Fibroblast of skin of left quadriceps (primary cell): Measurements from ENCODE around the gene KYNU.
"Not testable (repeated sequence)": the region's sequence is repeated elsewhere in the genome, so short reads cannot be mapped to it uniquely, and the experiment has no call there.

Source experiments
- DNase-seq, 2 experiments: peaks; one replicate each; pipeline ENCODE4 v3.0.0-alpha.2; 2013; ENCODE audit warnings: low read depth in 2 of 2

Gene KYNU

DNA sequence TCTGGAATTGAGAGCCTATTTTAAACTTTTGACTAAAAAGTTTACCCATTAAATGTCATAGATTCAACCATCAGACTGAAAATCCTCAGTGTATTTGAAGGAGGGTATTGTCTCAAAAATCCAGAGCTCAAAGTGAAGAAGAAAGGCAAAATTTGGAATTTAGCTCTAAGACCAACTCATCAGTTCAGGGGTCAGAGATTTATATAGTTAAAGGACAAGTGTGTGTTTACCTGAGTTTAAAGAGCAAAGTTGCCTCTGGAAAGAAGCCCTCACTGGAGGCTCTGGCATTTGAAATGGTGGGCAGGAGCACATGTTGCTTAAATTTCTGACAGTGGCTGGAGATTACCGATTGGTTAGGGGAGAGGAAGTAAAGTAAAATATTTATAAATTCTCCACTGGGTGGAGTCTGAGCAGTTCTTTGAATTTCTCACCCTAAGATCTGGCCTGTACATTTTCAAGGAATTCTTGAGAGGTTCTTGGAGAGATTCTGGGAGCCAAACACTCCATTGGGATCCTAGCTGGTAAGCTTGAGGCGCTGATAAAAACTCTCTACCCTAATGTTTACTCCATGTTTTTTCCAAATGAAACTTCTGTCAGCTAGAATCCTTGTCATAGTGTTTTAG lies at the start of gene KYNU:
Gene KYNU (plus strand): TSS at position 449 of the 623 bp plus-strand sequence. CDS start 7,704 bp downstream, outside the sequence.
- DNase-seq, result no peak

DNA sequence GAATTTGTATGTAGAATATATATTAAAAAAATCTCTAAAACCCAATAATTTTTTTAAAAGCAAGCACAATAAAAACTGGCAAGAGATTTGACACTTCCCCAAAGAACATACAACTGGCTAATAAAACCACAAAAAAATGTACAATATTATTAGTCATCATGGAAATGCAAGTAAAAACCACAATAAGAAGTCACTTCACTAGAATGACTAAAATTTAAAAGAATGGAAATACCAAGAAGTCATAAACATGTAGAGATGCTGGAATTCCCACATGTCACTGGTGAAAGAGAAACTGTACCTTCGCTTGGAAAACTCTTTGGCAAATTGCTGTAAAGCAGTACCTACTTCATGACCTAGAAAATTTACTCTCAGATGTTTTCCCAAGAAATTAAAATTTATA lies 43.4 kb upstream of the KYNU start:
- DNase-seq, result peak; percentile 28 to 32

DNA sequence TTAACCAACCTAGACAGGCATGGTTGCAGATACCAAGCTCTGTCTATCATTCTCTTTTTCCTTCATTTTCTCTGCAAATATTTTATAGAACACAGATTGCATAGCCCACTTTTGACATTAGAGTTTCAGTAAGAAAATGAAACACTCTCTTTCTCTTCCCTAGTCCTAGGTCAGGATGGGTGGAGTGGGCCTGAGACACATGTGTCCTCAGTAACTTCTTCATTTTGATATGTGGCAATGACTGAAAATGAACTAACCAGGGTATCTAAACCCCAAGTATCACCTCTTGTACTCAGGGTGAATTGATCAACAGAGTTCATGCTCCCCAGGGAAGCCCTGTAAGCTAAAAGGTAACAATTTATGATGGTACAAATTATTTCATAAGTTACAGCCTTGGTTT lies 37.0 kb upstream of the KYNU start:
- no peak for DNase-seq

DNA sequence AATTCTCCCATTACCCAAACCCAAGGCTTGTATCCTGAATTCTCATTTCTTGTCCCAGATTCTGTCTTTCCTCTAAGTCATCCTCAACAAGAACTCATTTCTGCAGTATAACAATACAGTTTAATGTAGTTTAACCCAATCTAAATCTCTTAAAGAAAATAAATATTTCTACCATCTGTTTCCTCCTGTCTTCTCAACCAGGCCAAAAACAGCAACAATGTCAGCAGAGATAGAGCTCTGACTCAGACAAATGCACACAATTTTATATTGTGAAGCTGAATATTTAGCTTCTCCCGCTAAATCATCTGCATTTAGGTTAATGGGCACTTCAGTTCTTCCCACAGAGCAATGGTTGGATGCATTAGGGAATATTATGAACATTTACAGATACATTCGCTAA lies 35.7 kb upstream of the KYNU start:
- DNase-seq, result no peak

DNA sequence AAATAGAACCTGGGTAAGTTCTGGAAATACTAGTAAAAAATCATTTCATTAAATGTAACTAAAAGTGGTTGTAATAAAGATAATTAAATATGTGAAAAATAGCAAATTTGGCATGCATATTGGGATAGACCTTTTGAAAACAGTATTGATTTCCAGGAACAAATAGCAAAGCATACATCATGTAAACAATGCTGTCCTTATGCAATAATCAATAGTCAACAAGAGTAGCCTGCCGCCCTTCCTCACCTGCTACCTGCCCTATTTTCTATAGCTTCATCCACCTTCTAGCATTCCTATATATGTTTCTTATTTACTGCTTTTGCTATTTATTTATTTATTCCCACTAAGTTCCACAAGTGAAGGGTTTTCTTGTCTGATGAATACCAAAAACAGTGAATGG lies 35.1 kb upstream of the KYNU start:
- no peak for DNase-seq

DNA sequence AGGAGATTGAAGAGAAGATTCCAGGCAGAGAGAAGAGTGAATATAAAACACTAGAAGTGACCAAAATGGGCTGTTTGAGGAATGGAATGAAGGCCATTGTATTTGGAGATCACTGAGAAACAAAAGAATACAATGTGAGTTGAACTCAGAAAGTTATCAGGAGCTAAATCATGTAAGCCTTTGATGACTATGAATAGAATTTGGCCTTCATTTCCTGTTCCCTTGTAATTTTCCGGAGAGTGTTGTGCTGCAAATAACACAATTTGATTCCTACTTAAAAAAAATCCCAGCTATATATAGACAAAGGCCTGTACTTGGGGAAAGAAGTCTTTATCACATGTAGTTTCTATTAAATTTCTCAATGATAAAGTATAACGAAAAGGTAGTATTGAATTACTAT lies 33.7 kb upstream of the KYNU start:
- no peak for DNase-seq

DNA sequence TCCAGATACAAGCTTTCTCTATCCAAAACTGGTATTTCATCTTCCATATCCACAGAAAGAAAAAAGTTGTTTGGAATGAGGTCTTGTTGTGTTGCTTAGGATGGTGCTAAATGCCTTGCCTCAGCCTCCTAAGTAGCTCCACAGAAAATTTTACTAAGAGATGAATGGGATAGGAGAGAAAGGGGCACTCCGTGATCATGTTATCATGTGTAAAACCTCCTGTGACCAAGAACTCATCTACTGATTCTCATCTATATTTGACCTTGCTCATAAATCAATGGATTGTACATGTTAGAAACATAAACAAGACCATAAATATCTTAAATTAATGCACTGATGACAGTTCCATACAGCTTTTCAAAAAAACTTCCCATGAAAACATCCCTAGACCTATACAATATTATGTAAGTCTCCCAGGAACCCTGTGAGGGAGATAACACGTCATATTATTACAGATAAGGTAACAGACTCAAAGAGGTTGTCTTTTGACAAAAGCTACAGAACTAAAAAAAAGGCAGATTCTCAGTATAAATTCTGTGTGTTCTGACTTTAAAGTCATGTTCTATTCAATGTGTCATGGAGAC lies 29.3 kb upstream of the KYNU start:
- no peak for DNase-seq

DNA sequence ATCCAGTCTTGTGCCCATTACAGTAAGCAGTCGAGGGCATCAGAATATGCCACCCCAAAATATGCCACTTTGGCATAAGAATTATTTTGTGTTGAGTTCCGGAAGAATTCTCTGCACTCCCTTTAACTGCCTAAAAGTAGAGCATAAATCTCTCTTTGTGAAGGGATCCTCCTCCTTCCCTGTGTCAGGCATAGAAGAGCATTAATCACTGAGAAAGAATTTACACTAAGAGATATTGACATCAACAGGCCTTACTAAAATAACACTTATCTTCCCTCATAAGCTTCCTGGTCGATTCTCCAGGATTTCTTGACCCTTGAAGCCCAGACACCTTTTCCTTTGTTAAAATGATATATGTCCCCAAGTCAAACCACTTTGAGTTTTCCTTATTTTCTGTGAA lies 27.6 kb upstream of the KYNU start:
- DNase-seq, result no peak

DNA sequence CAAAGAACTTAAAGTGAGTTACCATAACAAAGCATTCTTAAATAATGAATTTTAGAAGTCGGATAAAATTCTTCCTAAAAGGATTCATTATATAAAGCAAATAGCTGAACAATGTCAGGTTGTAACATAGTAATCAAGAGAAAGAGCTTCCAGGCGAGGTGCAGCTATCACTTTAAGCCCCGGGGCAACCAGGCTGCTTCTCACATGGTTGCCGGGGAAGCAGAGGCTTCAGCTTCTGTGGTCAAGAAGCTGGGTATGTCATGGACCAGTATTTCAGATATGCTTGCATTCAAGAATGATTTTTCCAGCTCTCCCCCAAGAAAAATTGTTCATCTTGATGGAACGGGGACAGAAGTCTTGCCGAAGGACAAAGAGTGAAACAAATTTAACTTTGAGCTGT lies 23.6 kb upstream of the KYNU start:
- DNase-seq, result no peak

DNA sequence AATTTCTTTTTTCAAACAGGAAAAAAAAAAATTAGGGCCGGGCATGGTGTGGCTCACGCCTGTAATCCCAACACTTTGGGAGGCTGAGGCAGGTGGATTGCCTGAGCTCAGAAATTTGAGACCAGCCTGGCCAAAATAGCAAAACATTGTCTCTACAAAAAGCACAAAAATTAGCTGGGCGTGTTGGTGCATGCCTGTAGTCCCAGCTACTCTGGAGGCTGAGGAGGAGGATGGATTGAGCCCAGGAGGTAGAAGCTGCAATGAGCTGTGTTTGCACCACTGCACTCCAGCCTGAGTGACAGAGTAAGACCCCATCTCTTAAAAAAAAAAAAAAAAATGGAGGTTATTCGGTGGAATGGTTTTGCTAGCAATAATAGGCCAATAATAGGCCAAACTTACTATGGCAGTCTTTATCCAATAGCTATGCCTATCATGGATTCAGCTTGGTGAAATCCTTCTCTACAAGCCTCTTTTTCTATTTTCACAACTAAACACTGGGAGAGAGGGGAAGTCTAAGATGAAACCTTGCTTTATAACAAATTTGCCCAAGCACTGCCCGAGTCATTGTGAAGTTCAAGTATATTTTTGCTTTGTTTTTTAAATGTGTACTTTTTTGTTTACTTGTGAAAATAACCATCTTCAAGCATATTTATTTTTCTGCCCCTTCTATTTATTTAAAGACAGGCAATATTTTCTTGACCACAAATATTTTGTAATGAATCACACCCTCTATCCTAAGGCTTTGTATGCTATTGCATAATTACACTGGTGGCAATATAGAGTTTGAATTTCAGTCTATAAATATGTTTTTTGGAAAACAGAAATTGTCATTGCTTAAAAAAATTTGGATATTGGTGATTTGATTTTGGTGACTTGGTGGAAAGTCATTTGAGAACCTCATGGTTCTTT lies 20.0 kb upstream of the KYNU start:
- DNase-seq, result no peak

DNA sequence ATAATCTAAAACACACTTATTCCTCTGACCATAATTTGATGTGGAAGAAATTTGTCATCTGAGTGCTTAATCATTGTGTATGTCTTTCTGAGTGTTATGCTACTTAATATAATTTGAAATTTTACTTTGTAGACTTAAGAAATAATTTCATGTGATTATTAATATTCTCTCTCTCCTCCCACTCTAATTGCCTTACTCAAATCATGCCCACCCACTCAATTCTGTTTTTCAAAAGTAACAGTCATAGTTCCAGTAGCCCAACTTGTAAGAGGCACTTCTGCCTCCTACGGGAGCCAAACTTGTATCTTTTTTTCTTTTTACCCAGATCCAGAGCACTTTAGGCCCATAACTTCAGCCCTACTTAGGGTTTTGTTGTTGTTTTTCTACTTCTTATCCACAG lies 18.5 kb upstream of the KYNU start:
- DNase-seq, result no peak

DNA sequence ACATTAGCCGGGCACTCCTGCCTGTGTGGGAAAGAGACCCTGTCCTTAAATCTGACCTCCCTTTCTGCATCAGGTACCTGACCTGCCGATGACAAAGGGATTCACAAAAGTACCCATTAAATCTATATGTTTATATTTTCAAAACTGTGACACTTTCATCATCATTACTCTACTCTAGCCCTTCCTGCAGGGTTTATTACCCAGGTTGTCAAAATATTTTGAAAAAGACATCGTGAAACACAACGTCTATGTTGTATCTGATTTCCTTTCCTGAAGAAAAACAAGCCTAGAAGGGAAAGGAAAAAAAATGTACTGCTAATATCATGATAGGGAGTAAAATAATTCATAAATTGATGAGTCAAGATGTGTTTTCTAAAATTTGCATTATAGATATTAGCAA lies 15.2 kb upstream of the KYNU start:
- DNase-seq, result no peak

DNA sequence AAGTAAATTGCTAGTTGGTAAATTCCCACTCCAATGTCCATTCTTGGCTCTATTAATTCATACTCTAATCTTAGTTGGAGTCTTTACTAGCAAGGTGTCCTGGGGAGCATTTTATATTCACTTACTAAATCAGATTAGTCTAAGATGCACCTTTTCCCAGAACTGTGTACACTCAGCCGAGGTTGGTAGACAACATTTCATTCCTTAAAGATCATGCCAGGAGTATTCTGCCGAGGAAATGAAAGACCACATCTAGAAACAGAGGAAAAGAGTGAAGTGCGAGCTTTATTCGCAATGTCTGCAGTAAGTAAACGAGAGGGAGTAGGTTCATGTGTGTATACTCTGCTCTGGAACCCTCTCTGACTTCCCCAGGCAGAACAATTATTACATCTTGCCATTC lies 14.6 kb upstream of the KYNU start:
- DNase-seq, result no peak

DNA sequence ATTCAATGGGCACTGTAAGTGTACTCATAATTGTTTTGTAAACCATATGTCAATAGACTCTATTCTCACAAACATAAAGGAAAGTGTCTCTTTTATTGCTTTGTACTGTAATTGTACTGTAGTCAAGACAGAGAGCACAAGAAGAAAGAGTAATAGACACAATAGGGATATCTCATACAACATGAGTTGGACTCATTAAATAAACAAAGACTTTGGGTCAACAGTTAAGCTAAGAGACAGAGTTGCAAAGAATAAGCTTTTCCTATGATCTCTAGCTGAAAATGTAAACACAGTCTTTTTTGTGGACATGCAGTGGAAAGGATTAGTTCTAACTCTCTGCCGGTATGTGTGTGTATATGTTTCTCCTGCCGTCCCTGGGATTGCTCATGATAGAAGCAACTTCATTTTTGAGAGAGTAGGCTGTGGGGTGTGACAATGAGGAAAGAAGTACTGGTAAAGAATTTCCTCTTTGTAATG lies 13.9 kb upstream of the KYNU start:
- no peak for DNase-seq

DNA sequence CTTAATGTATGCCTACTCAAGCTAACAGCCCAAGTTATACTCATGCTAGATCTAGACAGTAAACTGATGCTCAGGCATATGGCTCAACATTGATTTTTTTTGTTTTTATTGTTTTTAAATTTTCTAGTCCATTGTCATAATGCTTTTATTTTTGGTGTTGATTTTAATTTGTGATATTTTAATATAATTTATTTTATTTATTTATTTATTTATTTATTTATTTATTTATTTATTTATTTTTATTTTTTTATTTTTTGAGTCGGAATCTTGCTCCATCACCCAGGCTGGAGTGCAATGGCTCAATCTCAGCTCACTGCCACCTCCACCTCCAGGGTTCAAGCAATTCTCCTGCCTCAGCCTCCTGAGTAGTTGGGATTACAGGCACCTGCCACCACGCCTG lies 12.9 kb upstream of the KYNU start:
- not testable (repeated sequence) for DNase-seq

DNA sequence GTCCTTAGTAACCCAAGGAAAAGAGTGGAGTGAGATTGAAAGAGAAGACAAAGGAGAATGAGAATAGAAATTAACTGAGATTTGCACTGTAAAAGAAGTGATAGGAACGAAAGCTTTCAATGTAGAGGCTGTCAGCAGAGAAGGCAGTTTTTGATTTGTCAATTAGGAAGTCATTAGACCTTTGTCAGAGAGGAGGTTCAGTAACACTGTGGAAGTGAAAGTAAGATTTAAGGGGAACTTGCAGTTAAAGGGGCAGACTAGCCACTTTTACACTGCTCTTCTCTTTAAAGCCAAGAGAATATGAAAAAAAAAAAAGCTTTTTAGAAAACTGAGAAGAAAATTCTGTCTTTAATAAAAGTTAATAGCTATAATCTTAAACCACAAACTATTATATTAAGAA lies 11.5 kb upstream of the KYNU start:
- DNase-seq, result no peak

DNA sequence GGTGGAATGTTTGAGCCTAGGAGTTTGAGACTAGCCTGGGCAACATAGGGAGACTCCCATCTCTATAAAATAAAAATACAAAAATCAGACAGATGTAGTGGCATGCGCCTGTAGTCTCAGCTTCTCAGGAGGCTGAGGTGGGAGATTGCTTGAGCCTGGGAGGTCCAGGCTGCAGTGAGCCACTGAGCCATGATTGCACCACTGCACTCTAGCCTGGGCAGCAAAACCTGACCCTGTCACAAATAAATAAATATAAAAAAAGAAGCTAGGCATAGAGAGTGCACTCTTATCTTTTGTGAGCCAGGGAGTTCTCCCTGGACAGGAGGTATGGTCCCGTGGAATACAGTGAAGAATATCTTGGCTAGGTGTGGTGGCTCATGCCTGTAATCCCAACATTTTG lies 11.0 kb upstream of the KYNU start:
- no peak for DNase-seq

DNA sequence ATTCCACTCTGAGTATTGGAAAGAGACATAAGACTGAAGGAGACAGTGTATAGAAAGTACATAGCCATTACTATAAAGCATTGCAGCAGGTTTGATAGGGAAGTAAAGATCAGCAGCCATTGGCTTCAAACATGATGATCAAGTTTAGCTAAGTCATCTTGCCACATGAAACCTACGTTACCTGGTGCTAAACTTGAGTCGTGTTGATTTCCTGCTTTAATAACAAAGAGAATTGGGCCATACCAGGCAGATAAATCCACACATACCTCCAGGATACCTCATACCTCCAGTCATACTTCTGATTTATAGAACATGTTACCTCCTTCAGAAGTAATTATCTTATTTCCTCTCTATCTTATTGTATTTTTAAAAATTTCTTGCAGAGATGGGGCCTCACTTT lies 10.3 kb upstream of the KYNU start:
- DNase-seq, result no peak

DNA sequence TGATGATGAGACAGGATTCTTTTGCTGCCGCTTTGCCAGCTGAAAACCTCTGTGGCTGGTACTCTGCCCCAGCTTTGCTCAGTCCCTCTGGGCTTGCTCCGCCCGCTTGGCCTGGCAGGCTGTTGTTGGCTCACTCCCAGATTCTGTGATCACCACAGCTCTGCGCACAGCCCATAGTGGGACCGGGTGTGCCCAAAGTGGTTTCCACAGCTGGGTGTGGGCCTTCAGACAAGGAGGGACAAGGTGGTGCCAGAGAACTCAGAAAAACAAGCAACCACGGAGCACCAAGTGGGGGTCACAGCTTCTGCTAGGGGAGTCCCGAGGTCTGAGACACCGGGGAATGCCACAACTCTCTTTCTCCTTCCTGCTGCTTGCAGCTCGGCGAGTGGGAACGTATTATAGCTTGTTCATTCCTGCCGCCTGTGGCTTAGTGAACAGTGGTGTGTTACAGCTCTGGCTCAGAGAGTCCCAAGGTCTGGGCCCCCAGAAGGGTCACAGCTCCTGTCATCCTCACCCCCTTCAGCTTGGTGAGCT lies 9.2 kb upstream of the KYNU start:
- DNase-seq, result no peak

DNA sequence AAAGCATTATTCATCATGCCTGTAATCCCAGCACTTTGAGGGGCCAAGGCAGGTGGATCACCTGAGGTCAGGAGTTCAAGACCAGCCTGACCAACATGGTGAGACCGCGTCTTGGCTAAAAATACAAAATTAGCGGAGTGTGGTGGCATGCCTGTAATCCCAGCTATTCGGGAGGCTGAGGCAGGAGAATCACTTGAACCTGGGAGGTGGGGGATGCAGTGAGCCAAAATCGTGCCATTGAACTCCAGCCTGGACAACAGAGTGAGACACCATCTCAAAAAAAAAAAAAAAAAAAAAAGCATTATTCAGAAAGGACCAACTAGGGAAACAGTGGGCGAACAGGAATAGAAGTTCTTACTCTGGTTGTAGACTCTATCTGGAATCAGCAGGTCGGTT lies 8.4 kb upstream of the KYNU start:
- not testable (repeated sequence) for DNase-seq

DNA sequence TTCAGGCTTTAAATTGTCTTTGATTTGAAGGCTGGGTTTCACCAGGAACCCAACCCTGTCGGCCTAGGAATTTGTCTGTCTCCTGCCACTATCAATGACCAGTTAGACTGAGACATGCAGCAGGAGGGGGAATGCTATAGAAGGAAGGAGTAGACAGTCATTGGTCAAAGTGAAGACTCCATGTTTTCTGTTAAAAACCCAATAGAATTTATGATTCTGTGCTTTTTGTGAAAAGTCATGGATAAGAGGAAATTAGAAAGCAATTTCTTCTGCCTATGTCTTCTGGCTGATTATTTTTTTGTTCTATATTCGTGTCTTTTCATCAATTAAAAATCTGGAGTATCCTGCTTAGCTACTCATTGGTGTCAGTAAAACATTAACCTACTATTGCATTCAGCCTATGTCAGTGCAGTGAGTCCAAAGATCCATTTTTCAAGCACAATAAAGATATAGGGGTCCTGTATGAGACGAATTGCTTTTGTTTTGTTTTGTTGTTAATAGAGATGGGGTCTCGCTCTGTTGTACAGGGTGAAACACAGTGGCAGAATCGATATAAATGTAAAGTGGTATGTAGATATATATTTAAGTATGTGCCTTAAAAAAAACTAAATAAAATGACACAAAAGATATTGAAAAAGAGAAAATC lies 7.9 kb upstream of the KYNU start:
- no peak for DNase-seq

DNA sequence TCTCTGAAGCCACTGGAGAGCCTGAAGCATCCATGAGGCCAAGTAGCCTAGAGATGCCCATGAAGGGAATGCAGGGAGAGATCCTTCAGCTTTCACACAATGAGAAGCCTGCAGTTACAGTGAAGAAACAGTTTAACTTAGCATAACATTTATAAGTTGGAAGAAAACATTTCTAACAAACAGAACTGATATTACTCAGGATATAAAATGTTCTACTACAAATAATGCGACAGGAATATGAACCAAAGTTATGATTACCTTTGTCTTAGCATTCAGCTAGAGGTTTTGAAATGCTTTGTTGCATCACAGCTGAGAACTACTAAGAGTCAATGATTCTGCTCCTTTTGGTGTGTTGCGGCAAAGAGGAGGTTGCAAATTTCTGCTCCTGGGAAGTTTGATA lies 6.9 kb upstream of the KYNU start:
- DNase-seq, result no peak
